Effector memory CD8-positive, alpha-beta T cell (primary cell): ENCODE results near the gene DTYMK.

Experiments used
- ATAC-seq: fragments of 150-1000 bp; cut with Tn5 transposase; replicated peaks from 2 replicates; pipeline ENCODE4 v1.10.0; 2021; ENCODE audit warnings: mild to moderate bottlenecking, moderate library complexity
- DNase-seq, 3 experiments: peaks; one replicate each; pipeline ENCODE4 v3.0.0; 2021
- H3K27ac Mint-ChIP-seq, 2 donors: one replicate each; pipeline ENCODE4 v1.8.0; 2022; ENCODE audit warnings: mild to moderate bottlenecking in 2 of 2, mixed read lengths in 2 of 2, moderate library complexity in 2 of 2
- H3K27me3 Mint-ChIP-seq, 2 donors: one replicate each; pipeline ENCODE4 v1.8.0; 2022; ENCODE audit warnings: mixed read lengths in 2 of 2
- H3K36me3 Mint-ChIP-seq: one replicate; pipeline ENCODE4 v1.8.0; 2022; ENCODE audit warnings: mild to moderate bottlenecking, moderate library complexity, mixed read lengths; ENCODE audit not compliant: insufficient read depth
- H3K4me1 Mint-ChIP-seq, 2 donors: one replicate each; pipeline ENCODE4 v1.8.0; 2022; ENCODE audit warnings: low read depth in 2 of 2, mixed read lengths in 2 of 2
- H3K4me3 Mint-ChIP-seq, 2 donors: one replicate each; pipeline ENCODE4 v1.8.0; 2022; ENCODE audit warnings: mild to moderate bottlenecking in 2 of 2, mixed read lengths in 2 of 2, moderate library complexity in 2 of 2
- H3K9me3 Mint-ChIP-seq, 2 donors: one replicate each; pipeline ENCODE4 v1.8.0; 2022; ENCODE audit warnings: mixed read lengths in 2 of 2

DTYMK gene

DNA sequence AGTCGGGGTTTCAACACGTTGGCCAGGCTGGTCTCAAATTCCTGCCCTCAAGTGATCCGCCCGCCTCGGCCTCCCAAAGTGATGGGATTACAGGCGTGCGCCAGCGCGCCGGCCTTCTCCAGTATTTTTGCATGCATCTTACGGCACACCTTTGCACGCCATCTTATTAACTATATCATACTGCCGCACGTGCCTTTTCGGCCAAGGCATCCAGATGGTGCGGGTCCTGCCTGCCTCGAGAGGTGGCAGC is 14.5 kb upstream of the DTYMK start:
- DNase-seq = peak in 1 of 3 experiments; percentile 69
- ATAC-seq = no peak
- H3K27me3 Mint-ChIP-seq = no peaks in the 10 kb centered on the region
- peak overlapping the region; percentile 38 to 77 for H3K27ac Mint-ChIP-seq
- H3K4me3 Mint-ChIP-seq = peak overlapping the region; percentile 86 to 90
- no peaks in the 10 kb centered on the region for H3K9me3 Mint-ChIP-seq
- peaks cover 28% of the 10 kb centered on the region for H3K36me3 Mint-ChIP-seq
- H3K4me1 Mint-ChIP-seq = peaks cover 9 to 19% of the 10 kb centered on the region in 2 donors

DNA sequence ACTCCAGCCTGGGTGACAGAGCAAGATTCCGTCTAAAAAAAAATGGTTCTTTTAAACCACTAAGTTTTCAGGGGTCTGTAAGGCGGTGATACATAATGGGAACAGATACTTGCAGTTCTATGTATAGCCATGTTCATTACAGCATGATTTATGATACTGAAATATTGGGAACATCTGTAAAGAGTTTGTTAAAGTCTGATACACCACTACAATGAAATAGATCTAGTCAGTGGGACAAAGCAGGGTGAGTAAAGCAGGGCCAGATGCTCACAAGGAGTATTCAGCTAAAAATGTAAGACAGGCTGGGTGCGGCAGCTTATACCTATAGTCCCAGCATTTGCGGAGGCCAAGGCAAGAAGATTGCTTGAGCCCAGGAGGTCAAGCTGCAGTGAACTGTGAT is 9.0 kb upstream of the DTYMK start:
- Mint-ChIP-seq H3K27me3 (no peaks in the 10 kb centered on the region), H3K9me3 (no peaks in the 10 kb centered on the region), H3K4me3 (no peak overlapping the region), H3K4me1 (peaks cover 0 to 4% of the 10 kb centered on the region in 2 donors), H3K27ac (no peak overlapping the region), H3K36me3 (peaks cover 21% of the 10 kb centered on the region)
- ATAC-seq = no peak
- DNase-seq = no peak

DNA sequence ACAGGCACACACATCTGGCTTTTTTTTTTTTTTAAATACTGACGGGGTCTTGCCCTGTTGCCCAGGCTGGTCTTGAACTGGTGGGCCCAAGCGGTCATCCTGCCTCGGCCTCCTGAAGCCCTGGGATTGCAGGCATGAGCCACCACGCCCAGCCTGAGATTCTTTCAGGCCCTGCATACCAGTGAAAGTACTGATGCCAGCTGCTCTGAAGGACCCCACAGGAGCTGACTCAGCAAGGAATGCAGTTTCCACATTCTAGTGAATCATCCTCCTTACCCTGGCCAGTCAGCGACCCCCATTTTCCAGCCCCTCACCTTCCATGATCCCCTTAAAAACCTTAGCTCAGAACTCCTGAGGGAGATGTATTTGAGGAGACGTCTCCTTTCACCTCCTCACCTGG is 5.8 kb upstream of the DTYMK start:
- H3K27me3 Mint-ChIP-seq = no peaks in the 10 kb centered on the region
- H3K4me3 Mint-ChIP-seq = no peak overlapping the region
- DNase-seq (no peak), ATAC-seq (no peak)
- no peak overlapping the region for H3K27ac Mint-ChIP-seq
- H3K4me1 Mint-ChIP-seq = peaks cover 10 to 11% of the 10 kb centered on the region in 2 donors
- H3K36me3 Mint-ChIP-seq = peaks cover 22% of the 10 kb centered on the region
- no peaks in the 10 kb centered on the region for H3K9me3 Mint-ChIP-seq

DNA sequence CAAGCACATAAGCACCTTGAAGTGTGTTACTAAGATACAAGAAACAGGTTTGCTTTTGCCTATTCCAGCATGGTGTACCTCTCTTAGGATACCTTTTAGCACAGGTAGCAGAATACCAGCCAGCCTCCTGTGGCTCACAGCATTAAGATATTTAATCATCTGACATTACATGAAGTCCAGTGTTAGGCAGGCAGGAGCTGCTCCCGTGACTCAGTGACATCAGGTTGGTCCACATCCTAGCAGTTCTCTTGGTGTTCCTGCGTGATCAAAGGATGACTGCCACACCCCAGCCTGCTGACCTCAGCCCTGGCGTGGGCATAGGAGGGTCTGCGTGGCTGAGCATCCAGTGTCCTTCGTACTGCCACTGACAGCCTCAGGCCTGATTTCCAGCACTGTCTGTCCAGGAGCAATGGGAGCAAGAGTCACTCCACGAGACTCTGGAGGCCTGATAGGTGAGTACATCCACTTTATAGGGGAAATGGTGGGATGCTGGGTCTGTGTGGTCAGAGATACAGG is 3.6 kb upstream of the DTYMK start:
- Mint-ChIP-seq H3K9me3 (no peaks in the 10 kb centered on the region), H3K4me3 (no peak overlapping the region), H3K27me3 (no peaks in the 10 kb centered on the region), H3K36me3 (peaks cover 35% of the 10 kb centered on the region), H3K4me1 (peaks cover 13 to 17% of the 10 kb centered on the region in 2 donors), H3K27ac (peak overlapping the region in 1 of 2 donors; percentile 39)
- ATAC-seq = no peak
- DNase-seq = no peak

DNA sequence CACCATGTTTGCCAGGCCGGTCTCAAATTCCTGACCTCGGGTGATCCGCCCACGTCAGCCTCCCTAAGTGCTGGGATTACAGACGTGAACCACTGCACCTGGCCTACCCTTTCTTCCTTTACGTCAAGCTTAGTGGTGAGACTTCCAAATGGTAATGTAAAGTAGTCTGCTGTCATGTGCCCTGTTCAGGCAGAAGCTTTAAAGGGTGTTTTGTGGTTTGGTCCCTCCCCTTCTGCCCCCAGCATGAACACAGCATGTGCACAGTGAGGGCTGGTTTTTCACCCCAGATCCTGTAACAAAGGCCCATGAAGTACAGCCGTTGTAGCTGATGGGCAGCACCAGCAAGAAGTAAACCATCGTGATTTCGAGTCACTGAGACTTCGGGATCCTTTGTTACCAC is 2.7 kb upstream of the DTYMK start:
- Mint-ChIP-seq H3K36me3 (peaks cover 33% of the 10 kb centered on the region), H3K9me3 (no peaks in the 10 kb centered on the region), H3K27me3 (no peaks in the 10 kb centered on the region), H3K4me3 (peak overlapping the region; percentile 6 to 90), H3K4me1 (peaks cover 13 to 17% of the 10 kb centered on the region in 2 donors), H3K27ac (no peak overlapping the region)
- DNase-seq (no peak), ATAC-seq (no peak)

DNA sequence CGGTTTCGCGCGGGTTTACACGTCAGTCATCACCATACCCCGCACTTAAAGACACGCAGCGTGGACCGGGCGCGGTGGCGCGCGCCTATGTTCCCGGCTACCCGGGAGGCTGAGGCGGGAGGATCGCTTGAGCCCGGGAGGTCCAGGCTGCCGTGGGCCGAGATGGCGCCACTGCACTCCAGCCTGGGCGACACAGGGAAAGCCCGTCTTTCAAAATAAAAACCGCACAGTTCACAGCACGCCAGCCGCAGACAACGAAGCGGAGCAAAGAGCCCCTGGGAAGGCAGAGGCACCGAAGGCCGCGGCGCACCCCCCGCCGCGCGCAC is 328 bp downstream of the DTYMK start:
- Mint-ChIP-seq H3K9me3 (no peaks in the 10 kb centered on the region), H3K27me3 (no peaks in the 10 kb centered on the region), H3K4me1 (peaks cover 11 to 17% of the 10 kb centered on the region in 2 donors), H3K36me3 (peaks cover 27% of the 10 kb centered on the region), H3K27ac (peak overlapping the region; percentile 89 to 90), H3K4me3 (peak overlapping the region; percentile 90 to 94)
- DNase-seq (no peak), ATAC-seq (no peak)

DNA sequence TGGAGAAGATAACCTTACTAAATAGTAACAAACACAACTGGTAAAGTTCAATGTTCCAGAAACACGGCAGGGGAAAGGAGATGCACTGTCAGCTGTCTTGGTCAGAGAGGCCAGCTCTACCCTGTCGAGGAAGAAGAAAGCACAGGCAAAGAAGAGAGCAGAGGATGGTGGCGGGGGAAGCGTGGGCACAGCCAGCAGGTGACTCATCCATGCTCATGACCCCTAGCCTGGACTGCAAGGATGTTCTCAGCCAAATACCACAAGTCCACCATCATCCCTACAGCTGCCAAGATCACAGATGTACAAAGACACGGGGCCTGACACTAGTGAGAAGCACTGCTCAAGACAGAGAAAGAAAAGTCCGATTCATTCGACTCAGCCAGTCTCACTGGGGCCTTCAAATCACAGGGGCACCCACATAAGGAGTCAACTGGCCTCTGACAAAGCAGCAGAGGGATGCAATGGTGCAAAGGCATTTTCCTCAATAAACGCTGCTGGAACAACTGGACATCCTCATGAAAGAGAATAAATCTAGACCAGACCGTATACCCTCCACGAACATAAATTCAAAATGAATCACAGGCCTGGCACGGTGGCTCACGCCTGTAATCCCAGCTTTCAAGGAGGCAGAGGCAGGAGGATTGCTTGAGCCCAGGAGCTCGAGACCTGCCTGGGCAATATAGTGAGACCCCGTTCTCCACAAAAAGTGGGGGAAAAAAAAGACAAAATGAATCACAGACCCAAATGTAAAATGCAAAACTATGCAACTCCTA is 5.6 kb downstream of the DTYMK start:
- H3K27ac Mint-ChIP-seq = peak overlapping the region in 1 of 2 donors; percentile 44

DNA sequence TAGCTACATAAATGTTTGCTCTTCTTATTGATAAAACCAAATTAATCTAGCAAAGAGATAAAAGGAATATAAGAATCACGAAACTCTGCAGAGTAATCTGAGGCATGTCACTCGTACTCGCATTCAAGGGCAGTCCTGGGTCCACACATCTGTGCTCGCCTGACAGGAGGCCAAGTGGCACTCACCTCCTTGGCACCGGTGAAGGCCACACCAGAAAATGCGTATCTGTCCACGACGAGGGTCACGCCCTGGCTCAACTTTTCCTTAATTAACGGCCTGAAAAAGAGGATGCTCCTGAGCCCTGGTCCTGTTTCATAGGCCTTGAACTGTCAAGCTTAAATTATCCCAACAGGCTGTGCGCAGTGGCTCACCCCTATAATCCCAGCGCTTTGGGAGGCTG is 6.6 kb downstream of the DTYMK start:
- Mint-ChIP-seq H3K4me1 (peaks cover 2 to 4% of the 10 kb centered on the region in 2 donors), H3K27ac (no peak overlapping the region), H3K9me3 (no peaks in the 10 kb centered on the region), H3K27me3 (no peaks in the 10 kb centered on the region), H3K36me3 (peaks cover 43% of the 10 kb centered on the region), H3K4me3 (no peak overlapping the region)
- DNase-seq (no peak), ATAC-seq (no peak)

More for the DNA sequence above, 5.6 kb downstream of the DTYMK start:
- DNase-seq (no peak), ATAC-seq (no peak)
- Mint-ChIP-seq H3K9me3 (no peaks in the 10 kb centered on the region), H3K36me3 (peaks cover 42% of the 10 kb centered on the region), H3K4me1 (peaks cover 2 to 8% of the 10 kb centered on the region in 2 donors), H3K27me3 (no peaks in the 10 kb centered on the region), H3K4me3 (no peak overlapping the region)

DNA sequence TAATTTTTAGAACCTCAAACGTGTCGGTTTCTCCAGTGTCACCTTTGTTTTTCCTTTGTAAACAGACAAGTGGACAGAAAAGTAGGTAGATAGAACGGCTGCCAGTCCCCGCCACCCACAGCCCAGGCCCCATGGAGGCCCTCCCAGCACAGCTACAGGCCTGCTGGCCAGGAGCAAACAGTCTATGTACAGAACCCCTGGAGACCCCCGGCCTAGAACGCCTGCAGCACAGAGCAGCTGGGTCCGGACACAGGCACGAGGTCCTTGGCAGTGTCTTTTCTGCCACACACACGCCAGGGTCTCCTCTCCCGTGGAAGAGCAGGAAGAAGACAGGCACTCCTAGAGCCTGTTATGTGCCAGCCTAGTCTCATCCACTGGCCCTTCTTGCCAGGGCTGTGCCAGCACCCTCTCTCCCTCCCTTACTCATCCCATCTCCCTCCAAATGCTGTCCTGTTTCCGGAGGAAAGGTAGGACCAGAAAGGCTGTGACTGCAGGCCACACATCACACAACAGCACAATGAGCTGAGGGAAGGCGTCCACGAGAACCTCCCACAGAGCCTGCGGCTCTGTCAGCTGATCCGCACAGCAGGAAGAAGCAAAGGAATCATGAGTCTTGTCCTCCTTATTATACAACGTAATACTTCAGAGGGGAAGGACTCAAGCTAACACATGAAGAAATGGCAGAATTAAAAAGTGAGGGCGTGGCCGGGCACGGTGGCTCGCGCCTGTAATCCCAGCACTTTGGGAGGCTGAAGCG is 7.7 kb downstream of the DTYMK start:
- DNase-seq = no peak
- H3K27ac Mint-ChIP-seq = no peak overlapping the region
- no peak for ATAC-seq
- H3K4me3 Mint-ChIP-seq = no peak overlapping the region
- peaks cover 2 to 4% of the 10 kb centered on the region in 2 donors for H3K4me1 Mint-ChIP-seq
- H3K27me3 Mint-ChIP-seq = no peaks in the 10 kb centered on the region
- H3K9me3 Mint-ChIP-seq = no peaks in the 10 kb centered on the region
- peaks cover 40% of the 10 kb centered on the region for H3K36me3 Mint-ChIP-seq

DNA sequence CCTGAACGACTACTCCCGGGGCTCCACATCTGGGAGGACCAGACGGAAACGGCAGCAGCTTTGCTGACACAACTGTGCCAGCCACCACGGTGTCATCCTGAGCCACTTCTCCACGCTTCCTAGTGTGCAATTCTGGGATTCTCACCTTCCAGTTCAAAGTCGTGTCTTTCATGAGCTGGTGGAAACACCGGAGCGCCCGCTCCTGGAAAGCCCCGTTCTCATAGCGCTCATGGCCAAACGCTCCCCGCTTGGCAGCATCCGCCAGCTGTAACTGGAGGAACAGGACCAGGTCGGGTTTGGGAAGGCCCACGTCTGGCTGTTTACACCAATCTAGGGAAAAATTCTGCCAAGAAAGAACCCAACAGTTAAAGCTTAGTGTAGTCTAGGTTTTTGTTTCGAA is 8.3 kb downstream of the DTYMK start:
- no peaks in the 10 kb centered on the region for H3K9me3 Mint-ChIP-seq
- H3K27me3 Mint-ChIP-seq = no peaks in the 10 kb centered on the region
- H3K4me1 Mint-ChIP-seq = peaks cover 6 to 9% of the 10 kb centered on the region in 2 donors
- no peak for ATAC-seq
- H3K36me3 Mint-ChIP-seq = peaks cover 37% of the 10 kb centered on the region
- H3K4me3 Mint-ChIP-seq = no peak overlapping the region
- H3K27ac Mint-ChIP-seq = no peak overlapping the region
- no peak for DNase-seq

DNA sequence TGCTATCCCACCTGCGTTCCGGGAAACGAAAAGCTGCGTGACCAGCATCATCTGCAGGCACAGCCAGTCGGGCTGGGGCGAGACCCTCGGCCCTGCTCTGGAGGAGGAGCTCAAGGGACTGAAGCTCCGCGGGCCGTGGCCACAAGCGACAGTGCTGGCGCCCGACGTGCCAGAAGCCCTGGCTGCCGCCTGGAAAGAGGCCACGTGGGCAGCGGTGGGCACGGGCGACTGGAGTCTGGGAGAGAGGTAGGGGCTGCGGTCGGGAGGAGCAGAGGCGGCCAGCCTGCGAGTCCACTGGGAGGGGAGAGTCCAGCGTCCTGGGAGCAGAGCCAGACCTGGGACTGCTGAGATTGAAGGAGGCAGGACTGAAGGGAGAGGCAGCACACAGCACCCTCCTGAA is 9.2 kb downstream of the DTYMK start:
- Mint-ChIP-seq H3K27ac (no peak overlapping the region), H3K4me1 (peaks cover 9 to 13% of the 10 kb centered on the region in 2 donors), H3K9me3 (no peaks in the 10 kb centered on the region), H3K36me3 (peaks cover 37% of the 10 kb centered on the region), H3K27me3 (no peaks in the 10 kb centered on the region), H3K4me3 (no peak overlapping the region)
- DNase-seq (no peak), ATAC-seq (no peak)

DNA sequence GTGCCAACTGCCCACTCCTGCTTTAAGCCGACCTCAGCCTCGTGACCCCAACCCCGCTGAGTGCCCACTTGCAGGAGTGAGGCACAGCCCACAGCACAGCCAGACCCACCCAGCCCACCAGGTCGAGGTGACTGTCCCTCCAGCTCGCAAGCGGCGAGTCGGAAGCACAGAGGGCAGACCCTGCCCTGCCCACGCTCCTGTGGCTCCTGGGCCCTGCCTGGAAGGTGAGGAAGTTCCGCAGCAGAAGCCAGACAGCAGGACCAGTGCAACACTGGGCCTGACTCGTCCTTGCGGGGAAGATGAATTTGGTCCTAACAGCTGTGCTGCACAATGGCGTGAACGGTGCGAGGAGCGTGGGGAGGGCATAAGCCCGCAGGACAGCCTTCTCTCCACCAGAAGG is 9.9 kb downstream of the DTYMK start:
- Mint-ChIP-seq H3K4me1 (peaks cover 9 to 15% of the 10 kb centered on the region in 2 donors), H3K4me3 (no peak overlapping the region), H3K36me3 (peaks cover 33% of the 10 kb centered on the region), H3K27me3 (no peaks in the 10 kb centered on the region), H3K27ac (no peak overlapping the region), H3K9me3 (no peaks in the 10 kb centered on the region)
- no peak for ATAC-seq
- no peak for DNase-seq

DNA sequence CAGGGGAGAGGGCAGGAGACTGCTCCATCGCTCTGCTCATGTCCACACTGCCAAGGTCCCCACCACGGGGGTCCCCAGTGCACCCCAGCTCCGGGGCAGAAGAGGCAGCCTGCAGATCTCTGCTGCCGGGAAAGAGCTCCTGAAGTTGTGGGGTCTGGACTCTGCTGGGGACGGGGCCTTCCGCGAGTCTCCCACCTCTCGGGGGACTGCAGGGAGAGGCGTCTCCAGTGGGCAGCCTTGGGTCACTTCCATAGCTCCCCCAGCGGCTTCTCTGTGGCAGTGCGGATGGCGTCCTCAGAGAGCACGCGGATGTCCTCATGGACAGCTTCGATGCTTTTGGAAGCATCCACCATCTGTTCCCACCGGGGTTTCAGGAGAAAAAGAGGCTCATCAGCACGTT is 10.7 kb downstream of the DTYMK start:
- no peak overlapping the region for H3K4me3 Mint-ChIP-seq
- DNase-seq (no peak), ATAC-seq (no peak)
- peaks cover 38% of the 10 kb centered on the region for H3K36me3 Mint-ChIP-seq
- peaks cover 8 to 15% of the 10 kb centered on the region in 2 donors for H3K4me1 Mint-ChIP-seq
- no peaks in the 10 kb centered on the region for H3K27me3 Mint-ChIP-seq
- H3K9me3 Mint-ChIP-seq = no peaks in the 10 kb centered on the region
- no peak overlapping the region for H3K27ac Mint-ChIP-seq
